HepG2 (cell line): ENCODE results near the gene HOXC10. TPM values are rescaled to one million over a fixed set of nuclear protein-coding genes. Genes with fewer than 3 reads are reported as not detected.

ENCODE experiments used
- FOXA3 ChIP-seq: IDR thresholded peaks from 2 replicates; pipeline ENCODE4 v1.6.1; 2016; ENCODE audit warnings: missing genetic modification reagents, missing compliant biosample characterization
- KLF12 ChIP-seq: sonication (generic); formaldehyde crosslinking; IDR thresholded peaks from 2 replicates; pipeline ENCODE4 v1.4.0; 2020; ENCODE audit warnings: missing genetic modification reagents, borderline replicate concordance
- NCOA5 ChIP-seq: sonication (generic); formaldehyde crosslinking; IDR thresholded peaks from 2 replicates; pipeline ENCODE4 v1.4.0; 2020; ENCODE audit warnings: missing genetic modification reagents
- NCOR1 ChIP-seq: fragments of 200-600 bp; sonication (generic); IDR thresholded peaks from 2 replicates; pipeline ENCODE4 v1.7.0; 2017; ENCODE audit warnings: antibody characterized with exemption, low read length, borderline replicate concordance
- NFYC ChIP-seq: IDR thresholded peaks from 2 replicates; pipeline ENCODE4 v1.6.1; 2016; ENCODE audit warnings: missing genetic modification reagents, missing compliant biosample characterization
- PRPF4 ChIP-seq: fragments of 200-400 bp; formaldehyde crosslinking; IDR thresholded peaks from 2 replicates; pipeline ENCODE4 v1.6.1; 2016; ENCODE audit warnings: low read length, low read depth; ENCODE audit not compliant: poor library complexity, severe bottlenecking
- RXRA ChIP-seq: sonication (generic); formaldehyde crosslinking; IDR thresholded peaks from 2 replicates; pipeline ENCODE4 v1.5.1; 2020; ENCODE audit warnings: missing genetic modification reagents
- SP5 ChIP-seq: IDR thresholded peaks from 2 replicates; pipeline ENCODE4 v1.6.1; 2016; ENCODE audit warnings: low read depth, borderline replicate concordance
- ZBTB38 ChIP-seq: sonication (generic); formaldehyde crosslinking; IDR thresholded peaks from 2 replicates; pipeline ENCODE4 v1.5.1; 2020; ENCODE audit warnings: mild to moderate bottlenecking, missing genetic modification reagents
- ZNF24 ChIP-seq: fragments of 450-650 bp; IDR thresholded peaks from 2 replicates; pipeline ENCODE4 v1.6.1; 2017; ENCODE audit warnings: antibody characterized with exemption, mild to moderate bottlenecking
- ZNF30 ChIP-seq: sonication (generic); formaldehyde crosslinking; IDR thresholded peaks from 2 replicates; pipeline ENCODE4 v1.5.0; 2020; ENCODE audit warnings: mild to moderate bottlenecking, missing genetic modification reagents
- ZNF496 ChIP-seq: sonication (generic); formaldehyde crosslinking; IDR thresholded peaks from 2 replicates; pipeline ENCODE4 v1.8.1; 2023; ENCODE audit warnings: mild to moderate bottlenecking, moderate library complexity, missing genetic modification reagents; ENCODE audit not compliant: insufficient replicate concordance
- ZNF564 ChIP-seq: sonication (generic); formaldehyde crosslinking; IDR thresholded peaks from 2 replicates; pipeline ENCODE4 v1.8.1; 2023; ENCODE audit warnings: mild to moderate bottlenecking, missing genetic modification reagents
- polyA plus RNA-seq, 8 experiments: library from polyadenylated mRNA; depleted of rRNA in 3 of 8; stranded (reverse) in 7 of 8; unstranded in 1 of 8; fragments of >200 nt; fragmentation: Illumina TruSeq in 4 of 8; extraction: Trizol in 4 of 8; gene quantifications; 2 replicates each; pipeline versions ENCODE4 v1.2.1 to v1.2.3, GENCODE V29; 2011 to 2016; ENCODE audit warnings: low read depth in 4 of 8, missing spikeins in 1 of 8, mixed read lengths in 1 of 8; ENCODE audit not compliant: insufficient read depth in 1 of 8
- total RNA-seq, 5 experiments: library from RNA; depleted of rRNA; stranded (reverse); fragments of >200 nt; fragmentation: Illumina TruSeq; extraction: Trizol; gene quantifications; 2 replicates each; pipeline ENCODE4 v1.2.3, GENCODE V29; 2016; ENCODE audit warnings: low read depth in 1 of 5
- TF ChIP-seq, protein P1 (sequence below): sonication (generic); formaldehyde crosslinking; IDR thresholded peaks from 2 replicates; pipeline ENCODE4 v1.8.1; 2023; ENCODE audit warnings: mild to moderate bottlenecking, moderate library complexity, missing genetic modification reagents
- TF ChIP-seq, protein P2 (sequence below): sonication (generic); formaldehyde crosslinking; IDR thresholded peaks from 2 replicates; pipeline ENCODE4 v1.4.0; 2020; ENCODE audit warnings: missing genetic modification reagents, borderline replicate concordance
- TF ChIP-seq, protein P3 (sequence below): sonication (generic); formaldehyde crosslinking; IDR thresholded peaks from 2 replicates; pipeline ENCODE4 v1.9.0; 2022; ENCODE audit warnings: missing genetic modification reagents, mild to moderate bottlenecking, borderline replicate concordance
- TF ChIP-seq, protein P4 (sequence below): sonication (generic); formaldehyde crosslinking; IDR thresholded peaks from 2 replicates; pipeline ENCODE4 v1.8.0; 2022; ENCODE audit warnings: missing genetic modification reagents, low read depth, mild to moderate bottlenecking, borderline replicate concordance
- TF ChIP-seq, protein P5 (sequence below), 2 experiments: fragments of 450-650 bp in 1 of 2; sonication (generic) in 1 of 2; formaldehyde crosslinking; IDR thresholded peaks; 2 replicates each; pipeline versions ENCODE4 v1.5.0 to v1.8.0; 2020 to 2022; ENCODE audit warnings: mild to moderate bottlenecking in 1 of 2, missing genetic modification reagents in 1 of 2
- TF ChIP-seq, protein P6 (sequence below): sonication (generic); formaldehyde crosslinking; IDR thresholded peaks from 2 replicates; pipeline ENCODE4 v1.8.0; 2022; ENCODE audit warnings: mild to moderate bottlenecking, missing genetic modification reagents

HOXC10 gene
- total and polyA plus RNA-seq, 2 of the 13 experiments (the other 11 are each of a cell fraction or from before 2014, with no cell fraction given) = not detected

DNA sequence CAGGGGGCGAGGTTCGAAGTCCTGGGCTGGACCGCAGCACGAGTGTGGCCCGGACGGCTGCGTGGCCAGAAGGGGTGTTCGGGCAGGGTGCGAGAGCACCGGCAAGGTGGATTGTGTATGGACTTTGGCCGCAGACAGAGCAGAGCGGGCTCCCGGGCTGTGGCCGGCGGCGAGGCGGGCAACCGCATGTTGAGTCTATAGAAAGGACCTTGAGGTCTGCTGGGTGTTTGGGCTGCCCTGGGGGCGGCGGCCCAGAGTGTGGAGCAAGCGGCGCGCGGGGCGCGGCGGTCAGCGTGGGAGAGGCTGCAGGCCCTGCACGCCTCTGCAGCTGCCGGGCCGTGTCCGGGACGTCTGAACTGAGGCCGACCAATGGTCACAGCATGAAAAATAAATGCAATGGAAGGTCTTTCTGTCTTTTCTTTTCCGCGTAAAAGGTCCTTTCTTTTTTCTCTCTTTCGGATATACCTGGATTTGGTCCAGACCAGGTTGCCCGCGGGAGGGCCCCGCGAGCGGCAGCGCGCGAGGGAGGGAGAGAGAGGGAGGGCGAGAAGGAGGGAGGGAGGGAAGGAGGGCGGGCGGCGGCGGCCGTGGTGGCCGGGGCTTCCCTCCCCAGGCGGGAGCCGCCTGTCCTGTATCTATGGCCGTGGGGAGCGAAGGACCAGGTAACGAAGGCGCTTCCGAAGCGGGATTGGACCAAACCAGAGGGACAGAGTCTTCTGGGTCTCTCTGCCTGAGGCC, 9.5 kb downstream of the HOXC10 start (continued):
- TF ChIP-seq SP5 (no peak), ZNF496 (no peak), NCOA5 (no peak), ZBTB38 (CRISPR knock-in tag) (peak; percentile 40; the same call in 1 of the 2 replicates), RXRA (CRISPR knock-in tag) (no peak), FOXA3 (CRISPR knock-in tag) (0 out of 2 replicates have a peak, but pooled peaks have one; percentile 13), NCOR1 (no peak), ZNF30 (no peak), ZNF564 (CRISPR knock-in tag) (no peak), KLF12 (CRISPR knock-in tag) (no peak), PRPF4 (no peak), ZNF24 (no peak), NFYC (no peak)
- TF ChIP-seq, protein P1, sequence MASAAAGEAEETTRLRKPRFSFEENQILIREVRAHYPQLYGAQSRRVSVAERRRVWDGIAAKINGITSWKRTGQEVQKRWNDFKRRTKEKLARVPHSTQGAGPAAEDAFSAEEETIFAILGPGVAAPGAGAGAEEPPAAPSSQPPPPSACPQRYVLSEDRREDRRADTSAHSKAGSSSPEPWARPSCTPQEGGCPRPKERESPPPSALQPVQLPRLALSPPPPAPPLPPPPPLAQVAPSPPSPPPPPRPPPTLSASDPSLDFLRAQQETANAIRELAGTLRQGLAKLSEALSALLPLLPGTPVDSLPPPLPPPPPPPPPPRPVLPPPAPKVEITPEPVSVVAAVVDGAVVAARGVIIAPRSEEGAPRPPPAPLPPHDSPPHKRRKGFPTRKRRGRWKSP (CRISPR knock-in tag) = no peak
- TF ChIP-seq, protein P2, sequence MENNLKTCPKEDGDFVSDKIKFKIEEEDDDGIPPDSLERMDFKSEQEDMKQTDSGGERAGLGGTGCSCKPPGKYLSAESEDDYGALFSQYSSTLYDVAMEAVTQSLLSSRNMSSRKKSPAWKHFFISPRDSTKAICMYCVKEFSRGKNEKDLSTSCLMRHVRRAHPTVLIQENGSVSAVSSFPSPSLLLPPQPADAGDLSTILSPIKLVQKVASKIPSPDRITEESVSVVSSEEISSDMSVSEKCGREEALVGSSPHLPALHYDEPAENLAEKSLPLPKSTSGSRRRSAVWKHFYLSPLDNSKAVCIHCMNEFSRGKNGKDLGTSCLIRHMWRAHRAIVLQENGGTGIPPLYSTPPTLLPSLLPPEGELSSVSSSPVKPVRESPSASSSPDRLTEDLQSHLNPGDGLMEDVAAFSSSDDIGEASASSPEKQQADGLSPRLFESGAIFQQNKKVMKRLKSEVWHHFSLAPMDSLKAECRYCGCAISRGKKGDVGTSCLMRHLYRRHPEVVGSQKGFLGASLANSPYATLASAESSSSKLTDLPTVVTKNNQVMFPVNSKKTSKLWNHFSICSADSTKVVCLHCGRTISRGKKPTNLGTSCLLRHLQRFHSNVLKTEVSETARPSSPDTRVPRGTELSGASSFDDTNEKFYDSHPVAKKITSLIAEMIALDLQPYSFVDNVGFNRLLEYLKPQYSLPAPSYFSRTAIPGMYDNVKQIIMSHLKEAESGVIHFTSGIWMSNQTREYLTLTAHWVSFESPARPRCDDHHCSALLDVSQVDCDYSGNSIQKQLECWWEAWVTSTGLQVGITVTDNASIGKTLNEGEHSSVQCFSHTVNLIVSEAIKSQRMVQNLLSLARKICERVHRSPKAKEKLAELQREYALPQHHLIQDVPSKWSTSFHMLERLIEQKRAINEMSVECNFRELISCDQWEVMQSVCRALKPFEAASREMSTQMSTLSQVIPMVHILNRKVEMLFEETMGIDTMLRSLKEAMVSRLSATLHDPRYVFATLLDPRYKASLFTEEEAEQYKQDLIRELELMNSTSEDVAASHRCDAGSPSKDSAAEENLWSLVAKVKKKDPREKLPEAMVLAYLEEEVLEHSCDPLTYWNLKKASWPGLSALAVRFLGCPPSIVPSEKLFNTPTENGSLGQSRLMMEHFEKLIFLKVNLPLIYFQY (CRISPR knock-in tag) = peak; percentile 82; the same call in 1 of the 2 replicates
- TF ChIP-seq, protein P3, sequence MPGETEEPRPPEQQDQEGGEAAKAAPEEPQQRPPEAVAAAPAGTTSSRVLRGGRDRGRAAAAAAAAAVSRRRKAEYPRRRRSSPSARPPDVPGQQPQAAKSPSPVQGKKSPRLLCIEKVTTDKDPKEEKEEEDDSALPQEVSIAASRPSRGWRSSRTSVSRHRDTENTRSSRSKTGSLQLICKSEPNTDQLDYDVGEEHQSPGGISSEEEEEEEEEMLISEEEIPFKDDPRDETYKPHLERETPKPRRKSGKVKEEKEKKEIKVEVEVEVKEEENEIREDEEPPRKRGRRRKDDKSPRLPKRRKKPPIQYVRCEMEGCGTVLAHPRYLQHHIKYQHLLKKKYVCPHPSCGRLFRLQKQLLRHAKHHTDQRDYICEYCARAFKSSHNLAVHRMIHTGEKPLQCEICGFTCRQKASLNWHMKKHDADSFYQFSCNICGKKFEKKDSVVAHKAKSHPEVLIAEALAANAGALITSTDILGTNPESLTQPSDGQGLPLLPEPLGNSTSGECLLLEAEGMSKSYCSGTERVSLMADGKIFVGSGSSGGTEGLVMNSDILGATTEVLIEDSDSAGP (CRISPR knock-in tag) = peak; percentile 41; the same call in 1 of the 2 replicates
- TF ChIP-seq, protein P4, sequence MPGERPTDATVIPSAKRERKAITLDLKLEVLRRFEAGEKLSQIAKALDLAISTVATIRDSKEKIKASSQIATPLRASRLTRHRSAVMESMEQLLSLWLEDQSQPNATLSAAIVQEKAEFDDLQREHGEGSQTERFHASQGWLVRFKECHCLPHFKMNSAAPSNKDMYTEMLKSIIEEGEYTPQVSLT (CRISPR knock-in tag) = no peak
- TF ChIP-seq, protein P5, sequence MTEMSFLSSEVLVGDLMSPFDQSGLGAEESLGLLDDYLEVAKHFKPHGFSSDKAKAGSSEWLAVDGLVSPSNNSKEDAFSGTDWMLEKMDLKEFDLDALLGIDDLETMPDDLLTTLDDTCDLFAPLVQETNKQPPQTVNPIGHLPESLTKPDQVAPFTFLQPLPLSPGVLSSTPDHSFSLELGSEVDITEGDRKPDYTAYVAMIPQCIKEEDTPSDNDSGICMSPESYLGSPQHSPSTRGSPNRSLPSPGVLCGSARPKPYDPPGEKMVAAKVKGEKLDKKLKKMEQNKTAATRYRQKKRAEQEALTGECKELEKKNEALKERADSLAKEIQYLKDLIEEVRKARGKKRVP (CRISPR knock-in tag; IDR thresholded peaks at IDR 0.05) = no peak
- TF ChIP-seq, protein P6, sequence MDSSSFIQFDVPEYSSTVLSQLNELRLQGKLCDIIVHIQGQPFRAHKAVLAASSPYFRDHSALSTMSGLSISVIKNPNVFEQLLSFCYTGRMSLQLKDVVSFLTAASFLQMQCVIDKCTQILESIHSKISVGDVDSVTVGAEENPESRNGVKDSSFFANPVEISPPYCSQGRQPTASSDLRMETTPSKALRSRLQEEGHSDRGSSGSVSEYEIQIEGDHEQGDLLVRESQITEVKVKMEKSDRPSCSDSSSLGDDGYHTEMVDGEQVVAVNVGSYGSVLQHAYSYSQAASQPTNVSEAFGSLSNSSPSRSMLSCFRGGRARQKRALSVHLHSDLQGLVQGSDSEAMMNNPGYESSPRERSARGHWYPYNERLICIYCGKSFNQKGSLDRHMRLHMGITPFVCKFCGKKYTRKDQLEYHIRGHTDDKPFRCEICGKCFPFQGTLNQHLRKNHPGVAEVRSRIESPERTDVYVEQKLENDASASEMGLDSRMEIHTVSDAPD = no peak
